ENCODE results near the gene GFRA1.

DNA sequence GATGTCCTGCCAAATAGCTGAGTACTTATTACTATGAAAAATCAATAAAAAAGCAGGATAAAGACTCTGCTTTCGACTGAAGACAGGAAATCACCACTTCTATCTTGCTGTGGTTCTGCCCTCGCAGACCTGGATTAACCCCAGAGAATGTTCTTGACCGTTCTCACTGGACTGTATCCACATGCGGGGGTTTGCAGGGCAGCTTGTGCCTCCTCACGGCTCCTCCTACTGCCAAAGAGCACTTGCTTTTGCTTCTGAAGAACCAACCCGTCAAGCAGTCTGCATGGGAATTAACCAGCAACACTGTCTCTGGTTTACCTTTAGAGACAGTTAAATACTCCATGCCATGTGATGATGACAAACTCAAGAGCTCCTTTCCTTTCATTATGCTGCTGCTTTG is 184.0 kb downstream of the GFRA1 start:
- peak in 2 of 4 donors; percentile 39 to 50 for TF ChIP-seq POLR2AphosphoS5 (IDR thresholded peaks at IDR 0.05)
- TF ChIP-seq, protein P1, sequence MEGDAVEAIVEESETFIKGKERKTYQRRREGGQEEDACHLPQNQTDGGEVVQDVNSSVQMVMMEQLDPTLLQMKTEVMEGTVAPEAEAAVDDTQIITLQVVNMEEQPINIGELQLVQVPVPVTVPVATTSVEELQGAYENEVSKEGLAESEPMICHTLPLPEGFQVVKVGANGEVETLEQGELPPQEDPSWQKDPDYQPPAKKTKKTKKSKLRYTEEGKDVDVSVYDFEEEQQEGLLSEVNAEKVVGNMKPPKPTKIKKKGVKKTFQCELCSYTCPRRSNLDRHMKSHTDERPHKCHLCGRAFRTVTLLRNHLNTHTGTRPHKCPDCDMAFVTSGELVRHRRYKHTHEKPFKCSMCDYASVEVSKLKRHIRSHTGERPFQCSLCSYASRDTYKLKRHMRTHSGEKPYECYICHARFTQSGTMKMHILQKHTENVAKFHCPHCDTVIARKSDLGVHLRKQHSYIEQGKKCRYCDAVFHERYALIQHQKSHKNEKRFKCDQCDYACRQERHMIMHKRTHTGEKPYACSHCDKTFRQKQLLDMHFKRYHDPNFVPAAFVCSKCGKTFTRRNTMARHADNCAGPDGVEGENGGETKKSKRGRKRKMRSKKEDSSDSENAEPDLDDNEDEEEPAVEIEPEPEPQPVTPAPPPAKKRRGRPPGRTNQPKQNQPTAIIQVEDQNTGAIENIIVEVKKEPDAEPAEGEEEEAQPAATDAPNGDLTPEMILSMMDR (IDR thresholded peaks at IDR 0.05): no peak
- TF ChIP-seq EP300 (IDR thresholded peaks at IDR 0.05): no peak
- no peak for TF ChIP-seq POLR2A (IDR thresholded peaks at IDR 0.05)
